GM10847 (cell line): ENCODE measurements around the gene B2M.

Experiments
- POLR2A ChIP-seq: IDR thresholded peaks from 2 replicates; pipeline ENCODE4 v1.6.1; 2011; ENCODE audit not compliant: insufficient read length; ENCODE audit errors: extremely low read depth

Gene B2M

GRCh38 chr15:44718180-44718926, 7.0 kb downstream of the B2M start:
- no peak for TF ChIP-seq POLR2A

GRCh38 chr15:44718927-44719292, 7.6 kb downstream of the B2M start:
- peak; percentile 9 for TF ChIP-seq POLR2A

- peak; percentile 48 for TF ChIP-seq POLR2A
These were observed 8.1 kb downstream of the B2M start for GRCh38 chr15:44719293-44719999.

- no peak for TF ChIP-seq POLR2A
These were observed 9.3 kb downstream of the B2M start for GRCh38 chr15:44720460-44721176.

GRCh38 chr15:44722011-44722410, 10.7 kb downstream of the B2M start:
- TF ChIP-seq POLR2A: no peak

GRCh38 chr15:44726136-44726535, 14.8 kb downstream of the B2M start:
- TF ChIP-seq POLR2A: no peak

GRCh38 chr15:44726568-44727484, 15.5 kb downstream of the B2M start:
- peak; percentile 50 for TF ChIP-seq POLR2A

- no peak for TF ChIP-seq POLR2A
These were observed 16.3 kb downstream of the B2M start for GRCh38 chr15:44727485-44728231.

- peak; percentile 44 for TF ChIP-seq POLR2A
These were observed 16.9 kb downstream of the B2M start for GRCh38 chr15:44728232-44728575.

- peak; percentile 93 for TF ChIP-seq POLR2A
These were observed 17.5 kb downstream of the B2M start for GRCh38 chr15:44728576-44729407.

- TF ChIP-seq POLR2A: no peak
These were observed 18.3 kb downstream of the B2M start for GRCh38 chr15:44729408-44730127.

- TF ChIP-seq POLR2A: no peak
These were observed 23.6 kb downstream of the B2M start for GRCh38 chr15:44734839-44735481.

- TF ChIP-seq POLR2A: no peak
These were observed 24.3 kb downstream of the B2M start for GRCh38 chr15:44735482-44736180.
